Measurements from ENCODE around the gene TUBB.
"Not testable (repeated sequence)": the region's sequence is repeated elsewhere in the genome, so short reads cannot be mapped to it uniquely, and the experiment has no call there.

TUBB gene

GRCh38 chr6:30719356-30719755 is 796 bp upstream of the TUBB start:
- no peak for DNase-seq

GRCh38 chr6:30720738-30721197 is 616 bp downstream of the TUBB start:
- DNase-seq = peak; percentile 92

- DNase-seq = peak; percentile 96
These were observed 1.3 kb downstream of the TUBB start for GRCh38 chr6:30721198-30722024.

- peak; percentile 46 for DNase-seq
These were observed 1.8 kb downstream of the TUBB start for GRCh38 chr6:30722025-30722279.

- peak; percentile 90 for DNase-seq
These were observed 2.3 kb downstream of the TUBB start for GRCh38 chr6:30722280-30723112.

GRCh38 chr6:30723159-30723842 is 3.1 kb downstream of the TUBB start:
- not testable (repeated sequence) for DNase-seq

GRCh38 chr6:30723843-30724741 is 3.9 kb downstream of the TUBB start:
- DNase-seq = not testable (repeated sequence)

GRCh38 chr6:30724906-30725667 is 4.9 kb downstream of the TUBB start:
- no peak for DNase-seq

GRCh38 chr6:30725713-30726505 is 5.8 kb downstream of the TUBB start:
- peak; percentile 48 for DNase-seq

- no peak for DNase-seq
These were observed 6.6 kb downstream of the TUBB start for GRCh38 chr6:30726506-30727413.

- peak; percentile 53 for DNase-seq
These were observed 7.9 kb downstream of the TUBB start for GRCh38 chr6:30727920-30728553.

GRCh38 chr6:30730601-30731435 is 10.7 kb downstream of the TUBB start:
- DNase-seq = peak; percentile 93

GRCh38 chr6:30732237-30732943 is 12.2 kb downstream of the TUBB start:
- no peak for DNase-seq

- no peak for DNase-seq
These were observed 15.6 kb downstream of the TUBB start for GRCh38 chr6:30735668-30736314.

GRCh38 chr6:30738532-30738931 is 18.4 kb downstream of the TUBB start:
- no peak for DNase-seq

- DNase-seq = no peak
These were observed 20.4 kb downstream of the TUBB start for GRCh38 chr6:30740540-30740870.

Data from hematopoietic multipotent progenitor cell treated with erythropoietin and hydrocortisone succinate and interleukin-3 and kit ligand, for 4 days (in vitro differentiated cells).